GM18870 (cell line): ENCODE data around the gene DNM3.

Experiments
- ATAC-seq: cut with Tn5 transposase; IDR thresholded peaks from one replicate; pipeline ENCODE4 v1.9.1; 2021; ENCODE audit warnings: moderate library complexity; ENCODE audit not compliant: unreplicated experiment

The DNM3 gene

DNA sequence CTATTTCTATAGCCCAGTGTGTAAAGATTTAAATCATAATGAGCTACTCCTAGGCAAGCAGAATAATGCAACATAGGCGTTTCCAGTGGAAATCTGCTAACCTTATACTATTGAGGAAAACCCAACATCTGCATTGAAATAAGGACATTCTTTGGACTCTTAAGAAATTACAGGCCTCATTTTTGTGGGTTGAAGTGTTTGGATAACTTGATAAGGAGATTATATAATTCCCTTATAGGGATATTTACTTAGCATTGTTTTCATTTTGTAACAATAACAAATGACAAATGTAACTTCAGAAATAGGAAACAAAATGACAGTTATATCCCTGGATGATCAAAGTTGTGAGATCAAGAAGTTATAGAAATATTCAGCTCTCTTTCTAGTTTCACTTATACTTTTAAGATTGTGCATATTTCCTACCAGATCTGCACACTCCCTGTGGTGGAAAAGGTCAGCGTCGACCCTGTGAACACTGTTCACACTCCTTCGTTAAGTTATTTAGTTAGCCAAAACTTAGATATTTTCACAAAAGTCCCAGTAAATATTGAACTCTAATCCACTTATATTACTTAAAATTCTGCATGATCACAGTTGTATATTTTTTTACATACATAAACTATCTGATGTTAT is 294.8 kb downstream of the DNM3 start:
- ATAC-seq, result no peak

DNA sequence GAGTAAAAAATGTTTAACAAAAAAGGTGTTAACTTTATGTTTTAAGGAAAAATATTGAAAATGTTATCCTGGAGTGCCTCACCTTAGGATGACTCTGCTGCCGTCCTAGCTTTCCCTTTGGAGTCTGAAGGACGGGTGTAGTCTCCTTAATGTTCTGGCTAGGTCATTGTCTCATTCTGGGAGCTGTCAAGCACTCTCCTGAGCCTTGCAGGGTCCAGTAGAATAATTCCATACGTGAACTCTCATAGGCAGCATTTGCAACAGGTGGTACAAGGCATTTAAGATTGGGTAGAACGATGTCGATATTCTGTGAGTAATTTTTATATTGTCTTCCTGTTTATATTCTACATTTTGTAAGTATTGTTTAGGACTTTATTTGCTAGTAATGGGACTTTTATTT is 295.6 kb downstream of the DNM3 start:
- ATAC-seq, result no peak

DNA sequence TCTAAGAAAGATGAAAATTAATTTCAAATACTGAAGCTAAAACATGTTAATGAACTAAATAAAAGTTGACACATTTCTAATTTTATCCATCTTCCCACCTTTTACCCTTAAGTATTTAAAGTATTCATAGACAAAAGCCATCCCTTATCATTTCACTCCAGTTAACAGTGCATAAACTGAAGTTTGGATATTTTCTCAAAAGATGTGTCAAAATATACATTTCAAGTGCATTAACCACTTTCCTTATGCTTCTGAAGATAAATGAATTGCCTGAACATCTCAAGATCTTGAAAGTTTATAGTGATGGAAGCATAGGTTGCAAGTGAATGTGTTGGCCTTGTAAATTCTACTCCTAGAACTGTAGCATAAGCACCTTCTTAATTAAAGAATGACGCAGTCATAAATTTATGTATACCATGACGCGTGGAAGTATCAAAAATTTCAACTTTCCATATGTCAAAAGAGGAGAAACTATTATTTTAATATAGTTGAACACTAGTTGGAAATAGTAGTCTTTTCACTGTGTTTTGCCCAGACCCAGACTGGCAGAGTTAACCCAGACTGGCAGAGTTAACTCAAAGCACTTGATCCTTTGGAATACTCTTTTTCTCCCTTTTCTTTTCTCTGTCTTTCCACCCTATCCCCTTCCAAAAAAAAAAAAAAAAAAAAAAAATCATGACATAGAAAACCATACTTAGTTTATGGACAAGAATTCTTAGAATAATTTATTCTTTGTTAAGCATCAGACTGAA is 296.6 kb downstream of the DNM3 start:
- ATAC-seq, result no peak

- no peak for ATAC-seq
Measured at GRCh38 chr1:172138634-172139033, 297.3 kb downstream of the DNM3 start.

DNA sequence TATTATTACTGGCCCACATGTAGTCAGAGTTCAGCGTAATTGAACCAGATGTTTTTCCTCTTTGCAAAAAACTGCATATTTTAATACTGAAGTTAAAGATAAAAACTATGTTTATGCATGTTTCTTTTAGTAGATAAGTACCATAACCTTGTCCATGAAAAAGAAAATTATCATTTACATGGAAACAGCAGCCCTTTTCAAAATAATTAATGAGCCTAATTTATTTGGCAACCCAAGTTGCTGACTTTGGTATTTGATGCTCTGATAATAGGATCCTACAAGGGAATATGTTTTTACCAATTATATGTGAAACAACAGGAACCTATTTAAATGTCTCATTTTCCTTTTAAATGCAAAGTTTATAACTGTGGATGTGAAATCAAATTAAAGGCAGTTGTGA is 297.9 kb downstream of the DNM3 start:
- ATAC-seq, result no peak

GRCh38 chr1:172140072-172140471 is 298.8 kb downstream of the DNM3 start:
- no peak for ATAC-seq

- no peak for ATAC-seq
Measured at GRCh38 chr1:172140591-172140990, 299.3 kb downstream of the DNM3 start.

- no peak for ATAC-seq
Measured at GRCh38 chr1:172141341-172141881, 300.1 kb downstream of the DNM3 start.

- ATAC-seq, result no peak
Measured at GRCh38 chr1:172142324-172142723, 301.0 kb downstream of the DNM3 start.

DNA sequence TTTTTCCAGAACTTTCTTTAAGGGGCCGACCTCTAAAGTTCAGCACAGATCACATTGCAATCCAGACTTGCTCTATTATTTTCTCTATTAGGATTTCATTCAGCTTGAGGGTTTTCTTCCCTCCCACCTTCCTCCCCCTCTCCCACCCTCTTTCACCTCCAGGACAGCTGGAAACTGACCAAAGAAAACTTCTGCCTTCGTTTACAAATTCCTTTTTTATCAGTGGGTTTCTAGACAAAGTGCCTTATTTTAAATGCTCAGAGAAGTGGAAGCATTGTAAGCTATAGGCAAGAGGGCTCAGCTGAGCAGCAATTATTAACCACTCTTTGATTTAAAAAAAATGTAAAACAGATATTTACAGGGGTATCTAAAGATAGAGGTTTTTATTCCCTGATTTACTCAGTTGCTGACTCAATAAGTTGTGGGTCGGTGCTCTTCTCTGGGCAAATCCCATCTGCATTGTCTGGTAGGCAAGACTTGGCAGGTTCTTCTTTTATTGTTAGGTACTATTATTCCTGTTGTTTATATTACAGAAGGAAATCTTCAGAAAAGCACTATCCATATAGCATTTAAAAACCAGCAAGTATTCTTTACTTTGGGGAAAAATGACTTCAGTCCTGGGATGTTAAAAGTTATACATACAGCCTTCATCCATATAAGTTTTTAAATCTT is 302.2 kb downstream of the DNM3 start:
- no peak for ATAC-seq

DNA sequence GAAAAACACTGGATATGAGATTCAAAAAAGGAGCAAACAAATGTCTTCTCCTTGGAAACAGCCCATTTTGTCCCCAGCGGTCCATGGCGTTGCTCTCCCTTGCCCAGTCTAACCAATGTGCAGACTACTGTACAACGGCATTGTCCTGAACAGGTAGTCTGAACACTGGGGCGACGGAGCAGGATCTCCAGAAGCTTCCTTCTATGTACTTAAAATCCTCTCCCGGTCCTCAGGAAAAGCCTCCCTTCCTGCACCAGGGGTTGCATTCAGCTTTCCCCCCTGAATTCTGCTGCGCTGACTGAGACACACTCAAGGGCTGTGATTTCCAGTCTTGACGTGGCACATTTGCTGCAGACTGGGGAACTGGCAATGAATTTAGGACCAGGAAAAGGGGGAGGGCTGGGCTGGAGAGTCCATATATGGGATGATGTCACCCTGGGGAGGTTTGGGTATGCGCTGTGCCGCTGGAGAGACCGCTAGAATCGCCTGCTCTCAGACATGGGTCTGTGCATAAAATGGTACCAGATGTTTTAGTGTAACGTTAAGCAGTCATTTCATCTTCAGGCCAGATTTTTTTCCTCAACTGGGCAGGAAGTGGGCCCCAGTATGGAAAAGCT is 303.3 kb downstream of the DNM3 start:
- ATAC-seq, result no peak

DNA sequence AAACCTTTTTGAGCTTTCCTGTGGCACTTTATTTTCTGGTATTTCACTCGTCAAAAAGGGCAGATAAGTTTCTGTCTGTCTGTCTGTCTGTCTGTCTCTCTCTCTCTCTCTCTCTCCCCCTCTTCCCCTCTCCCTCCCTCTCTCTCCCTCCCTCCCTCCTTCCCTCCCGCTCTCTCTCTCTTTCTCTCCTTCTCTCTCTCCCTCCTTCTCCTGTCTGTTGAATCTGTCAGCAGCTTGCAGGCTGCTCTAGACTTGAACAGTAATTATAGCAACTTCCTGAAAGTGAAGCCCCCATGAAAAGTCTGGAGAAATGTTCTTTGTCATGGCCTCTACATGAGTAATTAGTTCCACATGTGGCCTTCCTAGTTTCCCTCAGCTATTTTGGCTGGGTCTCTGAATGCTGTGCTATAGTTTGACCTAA is 303.9 kb downstream of the DNM3 start:
- no peak for ATAC-seq

GRCh38 chr1:172145656-172146055 is 304.4 kb downstream of the DNM3 start:
- no peak for ATAC-seq

- ATAC-seq, result no peak
Measured at GRCh38 chr1:172146141-172146850, 305.0 kb downstream of the DNM3 start.

DNA sequence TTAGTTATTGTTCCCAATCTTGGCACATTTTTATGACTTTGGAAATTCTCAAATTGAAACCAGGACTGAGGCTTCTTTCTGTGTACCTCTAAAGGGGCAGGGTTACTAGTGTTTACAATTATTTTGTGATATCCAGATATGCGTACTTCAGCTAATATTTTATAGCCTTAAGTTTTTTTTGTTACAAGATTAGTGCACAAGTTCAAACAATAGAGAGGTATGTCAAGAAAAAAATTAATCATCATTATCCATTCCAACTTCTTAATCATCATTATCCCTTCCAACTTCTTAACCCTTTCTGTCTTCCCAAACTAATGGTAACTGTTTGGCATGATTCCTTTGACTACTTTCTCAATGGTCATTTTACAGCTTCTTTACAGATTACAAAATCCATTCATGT is 306.2 kb downstream of the DNM3 start:
- no peak for ATAC-seq

DNA sequence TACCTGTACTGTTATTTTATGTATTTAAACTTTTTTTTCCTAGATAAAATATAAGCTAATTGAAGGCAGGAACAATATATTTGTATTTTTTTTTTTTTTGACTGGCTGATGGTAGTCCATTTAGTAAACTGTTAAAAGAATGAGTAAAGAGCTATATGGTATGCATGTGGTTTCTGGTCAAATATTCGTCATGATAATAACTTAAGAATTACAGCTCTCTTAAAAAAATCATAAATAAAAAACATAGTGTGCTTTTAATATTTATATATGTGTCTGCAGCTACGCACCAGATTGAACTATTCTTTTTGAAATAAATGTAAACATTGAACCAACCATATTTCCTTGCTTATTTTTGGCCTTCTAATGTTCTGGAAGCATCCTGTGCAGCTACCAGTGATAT is 306.9 kb downstream of the DNM3 start:
- no peak for ATAC-seq

DNA sequence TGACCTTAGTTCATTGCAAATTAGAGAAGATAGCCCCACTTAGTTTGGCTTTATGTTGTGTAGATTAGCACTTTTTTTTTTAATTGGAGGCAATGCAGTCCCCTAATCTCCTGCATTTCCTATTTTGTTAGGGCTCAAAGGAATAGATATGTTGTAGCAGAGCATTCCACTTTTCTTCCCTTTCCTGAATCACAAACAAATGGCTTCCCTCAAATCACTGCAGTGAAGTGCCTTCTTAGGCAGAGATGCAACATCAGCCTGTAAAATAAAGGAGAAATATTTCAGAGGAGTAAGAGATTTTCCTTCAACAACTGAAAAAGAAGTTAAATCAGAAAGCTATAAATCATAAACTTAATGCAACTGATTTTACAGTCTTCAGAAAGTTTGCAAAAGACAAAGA is 307.4 kb downstream of the DNM3 start:
- ATAC-seq, result no peak

DNA sequence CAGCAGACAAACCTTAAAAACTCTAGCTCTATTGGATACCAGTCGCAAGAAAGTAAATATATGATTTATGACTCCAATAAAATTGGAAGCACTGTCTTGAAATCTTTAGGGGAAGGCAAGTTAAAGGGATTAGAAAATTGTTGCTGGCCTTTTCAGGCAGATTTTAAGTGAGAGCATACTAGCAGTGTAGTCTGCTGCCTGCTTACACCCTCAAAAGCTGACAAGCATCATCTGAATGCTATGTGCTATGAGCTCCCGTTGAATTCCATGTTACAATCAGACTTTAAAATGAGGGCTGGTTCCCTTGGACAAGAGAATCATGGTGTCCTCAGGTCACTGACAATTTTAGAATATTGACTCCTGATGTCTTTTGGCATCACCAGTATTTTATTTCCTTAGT is 308.0 kb downstream of the DNM3 start:
- no peak for ATAC-seq

- ATAC-seq, result peak; percentile 97
Measured at GRCh38 chr1:172154551-172154950, 313.3 kb downstream of the DNM3 start.

- ATAC-seq, result no peak
Measured at GRCh38 chr1:172155766-172156165, 314.5 kb downstream of the DNM3 start.

DNA sequence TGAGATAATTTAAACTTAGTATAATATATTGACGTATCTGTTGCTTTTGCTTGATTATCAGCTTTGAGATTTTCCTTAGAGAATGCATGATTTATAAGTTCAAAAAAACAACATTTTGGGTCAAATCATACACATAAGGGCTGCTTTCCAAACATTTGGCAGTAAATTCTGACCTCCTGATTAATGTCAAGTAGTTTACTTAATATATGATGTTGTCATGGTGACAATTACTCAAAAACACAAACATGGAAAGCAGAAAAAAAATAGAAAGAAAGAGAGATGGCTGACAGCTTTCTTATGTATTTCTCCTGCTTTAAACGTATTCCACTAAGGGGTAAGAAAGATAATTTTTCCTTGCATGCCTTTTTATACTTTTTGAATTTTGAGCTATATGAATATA is 320.9 kb downstream of the DNM3 start:
- no peak for ATAC-seq
